HG02763 (cell line): Measurements from ENCODE around the gene VKORC1.
A peak's percentile ranks its signal among the peaks of the same experiment; 100 is the strongest.
"Not testable (repeated sequence)": the region's sequence is repeated elsewhere in the genome, so short reads cannot be mapped to it uniquely, and the experiment has no call there.

Experiments
- ATAC-seq: cut with Tn5 transposase; IDR thresholded peaks from one replicate; pipeline ENCODE4 v1.9.1; 2021; ENCODE audit warnings: mild to moderate bottlenecking, moderate library complexity; ENCODE audit not compliant: unreplicated experiment

VKORC1 gene

GRCh38 chr16:31107465-31107867 lies 12.9 kb upstream of the VKORC1 start:
- peak; percentile 49 for ATAC-seq

- ATAC-seq, result no peak
These were observed 12.2 kb upstream of the VKORC1 start for GRCh38 chr16:31106509-31107464.

- peak; percentile 40 for ATAC-seq
These were observed 11.1 kb upstream of the VKORC1 start for GRCh38 chr16:31105677-31106213.

- ATAC-seq, result not testable (repeated sequence)
These were observed 6.5 kb upstream of the VKORC1 start for GRCh38 chr16:31100876-31101641.

GRCh38 chr16:31099860-31100638 lies 5.5 kb upstream of the VKORC1 start:
- ATAC-seq, result no peak

GRCh38 chr16:31094088-31094423 lies 541 bp downstream of the VKORC1 start:
- no peak for ATAC-seq

- ATAC-seq, result no peak
These were observed 1.4 kb downstream of the VKORC1 start for GRCh38 chr16:31093132-31093703.

GRCh38 chr16:31092330-31092729 lies 2.3 kb downstream of the VKORC1 start:
- no peak for ATAC-seq

- ATAC-seq, result no peak
These were observed 4.1 kb downstream of the VKORC1 start for GRCh38 chr16:31090540-31090939.

GRCh38 chr16:31089199-31089598 lies 5.4 kb downstream of the VKORC1 start:
- no peak for ATAC-seq

GRCh38 chr16:31088459-31089183 lies 6.0 kb downstream of the VKORC1 start, which contains the start of gene PRSS53:
PRSS53 (minus strand) TSS chr16:31088943; CDS start chr16:31088809, 134 bp downstream.
- ATAC-seq, result no peak

GRCh38 chr16:31087971-31088370 lies 6.6 kb downstream of the VKORC1 start:
- no peak for ATAC-seq

GRCh38 chr16:31087481-31087880 lies 7.1 kb downstream of the VKORC1 start:
- no peak for ATAC-seq

GRCh38 chr16:31086629-31086906 lies 8.0 kb downstream of the VKORC1 start:
- no peak for ATAC-seq

- ATAC-seq, result no peak
These were observed 8.5 kb downstream of the VKORC1 start for GRCh38 chr16:31085873-31086628.

- ATAC-seq, result no peak
These were observed 9.2 kb downstream of the VKORC1 start for GRCh38 chr16:31085411-31085810.

- no peak for ATAC-seq
These were observed 9.9 kb downstream of the VKORC1 start for GRCh38 chr16:31084584-31085302.

- ATAC-seq, result no peak
These were observed 10.6 kb downstream of the VKORC1 start for GRCh38 chr16:31083981-31084380.

GRCh38 chr16:31083556-31083955 lies 11.0 kb downstream of the VKORC1 start:
- ATAC-seq, result no peak
